HG03469 (cell line): ENCODE data around the gene ZNF195.
"Not testable (repeated sequence)": the region's sequence is repeated elsewhere in the genome, so short reads cannot be mapped to it uniquely, and the experiment has no call there.

Experiments used
- ATAC-seq: cut with Tn5 transposase; IDR thresholded peaks from one replicate; pipeline ENCODE4 v1.9.1; 2021; ENCODE audit warnings: mild to moderate bottlenecking, moderate library complexity, moderate number of reproducible peaks; ENCODE audit not compliant: unreplicated experiment

The ZNF195 gene

GRCh38 chr11:3356858-3357257 is 22.1 kb downstream of the ZNF195 start:
- no peak for ATAC-seq

- ATAC-seq, result no peak
Measured at GRCh38 chr11:3353066-3353465, 25.9 kb downstream of the ZNF195 start.

- ATAC-seq, result no peak
Measured at GRCh38 chr11:3347127-3347526, 31.8 kb downstream of the ZNF195 start.

- ATAC-seq, result no peak
Measured at GRCh38 chr11:3346587-3346986, 32.4 kb downstream of the ZNF195 start.

DNA sequence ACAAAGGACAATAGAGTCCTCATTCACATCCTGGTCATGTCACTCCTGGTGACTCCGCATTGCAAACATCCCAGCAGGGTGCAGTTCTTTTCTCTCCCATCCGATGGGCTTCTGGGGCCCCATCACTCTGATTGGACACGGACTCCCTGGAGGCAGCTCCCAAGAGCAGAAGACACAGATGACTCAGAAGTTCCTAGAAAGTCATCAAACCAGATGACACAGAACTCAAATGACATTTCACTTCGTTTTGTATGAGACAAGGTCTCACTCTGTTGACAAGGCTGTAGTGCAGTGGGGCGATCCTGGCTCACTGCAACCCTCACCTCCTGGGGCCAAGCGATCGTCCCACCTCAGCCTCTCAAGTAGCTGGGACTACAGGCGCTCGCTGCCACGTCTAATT is 33.2 kb downstream of the ZNF195 start:
- ATAC-seq, result no peak

DNA sequence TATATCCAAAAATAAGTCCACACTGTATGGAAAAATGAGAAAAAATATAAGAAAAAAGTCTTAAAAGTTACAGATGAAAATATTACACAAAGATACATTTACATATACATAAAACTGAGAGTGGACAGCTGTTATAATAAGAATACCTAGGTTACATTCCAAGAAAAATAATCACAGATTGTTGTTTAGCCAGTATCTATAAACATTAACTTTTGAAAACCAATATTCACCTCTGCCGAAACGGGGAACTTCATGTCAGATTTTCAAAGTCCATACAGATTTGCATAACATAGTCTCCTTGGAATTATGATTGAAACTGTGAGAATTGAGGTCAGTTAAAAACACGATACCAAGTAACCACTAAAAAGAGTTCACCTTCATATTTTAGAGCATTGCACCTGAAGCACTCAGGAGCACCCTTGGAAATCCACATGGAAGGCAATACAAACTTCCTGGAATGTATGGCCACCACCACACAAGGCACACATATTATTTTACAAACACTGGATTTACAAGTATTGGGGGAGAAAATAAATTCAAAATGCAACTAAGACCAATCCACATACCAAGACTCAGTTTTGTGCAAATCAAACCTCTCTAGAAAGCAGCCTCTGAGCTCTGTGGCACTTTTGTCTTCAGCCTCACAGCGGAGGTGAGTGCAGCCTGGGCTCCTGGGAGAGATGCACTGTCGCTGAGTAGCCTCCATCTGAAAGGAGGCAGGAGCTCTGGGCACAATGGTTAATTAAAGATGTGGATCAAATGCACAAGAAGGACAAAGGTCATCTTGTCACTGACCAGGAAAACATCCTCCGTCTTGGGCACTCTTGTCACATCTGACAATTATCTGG is 34.4 kb downstream of the ZNF195 start:
- ATAC-seq, result no peak

DNA sequence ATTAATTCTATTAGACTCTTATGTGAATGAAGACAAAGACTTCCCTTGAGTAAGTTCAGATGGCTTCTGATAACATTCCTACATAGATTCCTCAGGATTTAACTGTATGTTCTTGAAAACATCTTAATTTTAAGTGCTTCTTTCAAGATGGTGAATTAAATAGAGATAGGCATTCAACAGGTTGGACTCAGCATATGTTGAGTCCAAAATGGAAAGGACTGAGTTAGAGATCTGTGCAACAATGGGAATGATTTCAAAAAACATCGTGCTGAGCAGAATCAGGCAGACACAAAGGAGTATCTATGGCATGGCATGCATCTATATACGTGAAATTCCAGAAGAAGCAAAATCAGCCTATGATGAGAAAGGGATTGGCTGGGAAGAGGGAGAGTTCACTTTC is 36.2 kb downstream of the ZNF195 start:
- ATAC-seq, result no peak

- no peak for ATAC-seq
Measured at GRCh38 chr11:3341298-3341697, 37.6 kb downstream of the ZNF195 start.

GRCh38 chr11:3340025-3340424 is 38.9 kb downstream of the ZNF195 start:
- ATAC-seq, result no peak

DNA sequence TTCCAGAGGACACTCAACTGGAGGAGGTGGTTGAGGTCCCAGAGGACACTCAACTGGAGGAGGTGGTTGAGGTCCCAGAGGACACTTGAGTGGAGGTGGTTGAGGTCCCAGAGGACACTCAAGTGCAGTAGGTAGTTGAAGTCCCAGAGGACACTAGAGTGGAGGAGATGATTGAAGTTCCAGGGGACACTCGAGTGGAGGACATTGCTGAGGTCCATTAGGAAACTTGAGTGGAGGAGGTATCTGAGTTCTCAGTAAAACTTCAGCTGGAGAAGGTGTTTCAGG is 39.7 kb downstream of the ZNF195 start:
- no peak for ATAC-seq

DNA sequence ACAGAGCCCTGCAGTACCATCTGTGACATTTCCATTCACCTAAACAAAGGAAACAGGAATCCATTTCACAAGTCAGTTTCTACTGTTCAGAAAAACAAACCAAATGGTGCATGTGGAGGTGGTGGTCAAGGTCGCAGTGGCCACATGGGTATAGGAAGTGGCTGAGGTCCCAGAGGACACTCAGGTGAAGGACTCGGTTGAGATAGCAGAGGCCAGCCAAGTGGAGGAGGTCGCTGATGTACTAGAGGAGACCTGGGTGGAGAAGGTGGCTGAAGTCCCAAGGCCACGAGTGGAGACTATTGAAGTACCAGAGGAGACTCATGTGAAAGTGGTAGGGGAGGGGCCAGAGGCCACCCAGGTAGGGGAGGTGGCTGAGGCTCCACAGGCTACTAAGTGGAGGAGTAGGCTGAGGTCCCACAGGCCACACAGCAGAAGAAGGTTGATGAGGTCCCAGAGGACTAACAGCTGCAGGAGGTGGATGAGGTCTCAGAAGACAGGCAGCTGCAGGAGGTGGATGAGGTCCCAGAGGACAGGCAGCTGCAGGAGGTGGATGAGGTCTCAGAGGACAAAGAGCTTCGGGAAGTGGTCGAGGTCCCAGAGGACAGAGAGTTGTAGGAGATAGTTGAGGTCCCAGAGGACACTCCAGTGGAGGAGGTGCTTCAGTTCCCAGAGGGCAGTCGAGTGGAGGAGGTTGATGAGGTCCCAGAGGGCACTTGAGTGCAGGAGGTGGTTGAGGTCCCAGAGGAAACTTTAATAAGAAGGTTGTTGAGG is 40.2 kb downstream of the ZNF195 start:
- no peak for ATAC-seq

GRCh38 chr11:3336420-3336819 is 42.5 kb downstream of the ZNF195 start:
- ATAC-seq, result not testable (repeated sequence)

DNA sequence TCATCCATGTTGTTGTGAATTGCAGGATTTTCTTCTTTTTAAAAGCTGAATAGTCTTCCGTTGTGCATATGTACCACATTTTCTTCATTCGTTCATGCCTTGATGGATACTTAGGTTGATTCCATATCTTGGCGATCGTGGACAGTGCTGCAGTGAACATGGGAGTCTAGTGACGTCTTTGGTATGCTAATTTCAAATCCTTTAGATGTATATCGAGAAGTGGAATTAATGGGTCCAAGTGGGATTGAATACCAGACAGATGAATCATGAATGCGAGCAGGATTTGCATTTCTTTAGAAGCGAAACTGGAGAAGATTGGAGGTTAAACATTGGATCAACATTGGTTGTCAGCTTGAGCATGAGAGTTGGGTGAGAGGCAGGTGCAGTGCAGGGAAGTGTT is 45.8 kb downstream of the ZNF195 start:
- not testable (repeated sequence) for ATAC-seq

DNA sequence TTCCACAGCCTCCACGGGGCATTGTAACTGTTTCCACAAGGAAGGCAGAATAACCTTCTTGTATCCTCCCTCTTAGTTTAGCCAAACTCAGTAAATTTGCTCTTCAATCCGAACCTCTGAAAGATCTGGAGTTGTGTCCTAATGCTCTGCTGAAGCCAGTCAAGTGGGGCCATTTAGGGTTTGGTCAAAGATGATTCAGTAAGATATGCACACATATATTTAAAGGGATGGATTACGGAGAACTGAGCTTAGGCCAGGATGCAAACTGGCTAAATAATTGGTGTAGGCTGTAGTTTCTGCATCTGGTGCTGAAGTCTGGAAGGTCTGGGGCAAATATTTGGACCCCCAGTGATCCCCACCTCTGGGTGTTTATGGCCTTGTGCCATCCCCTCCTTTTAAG is 47.9 kb downstream of the ZNF195 start:
- not testable (repeated sequence) for ATAC-seq

GRCh38 chr11:3330064-3330463 is 48.9 kb downstream of the ZNF195 start:
- not testable (repeated sequence) for ATAC-seq

GRCh38 chr11:3328503-3328902 is 50.4 kb downstream of the ZNF195 start:
- ATAC-seq, result not testable (repeated sequence)

- not testable (repeated sequence) for ATAC-seq
Measured at GRCh38 chr11:3326450-3326849, 52.5 kb downstream of the ZNF195 start.

DNA sequence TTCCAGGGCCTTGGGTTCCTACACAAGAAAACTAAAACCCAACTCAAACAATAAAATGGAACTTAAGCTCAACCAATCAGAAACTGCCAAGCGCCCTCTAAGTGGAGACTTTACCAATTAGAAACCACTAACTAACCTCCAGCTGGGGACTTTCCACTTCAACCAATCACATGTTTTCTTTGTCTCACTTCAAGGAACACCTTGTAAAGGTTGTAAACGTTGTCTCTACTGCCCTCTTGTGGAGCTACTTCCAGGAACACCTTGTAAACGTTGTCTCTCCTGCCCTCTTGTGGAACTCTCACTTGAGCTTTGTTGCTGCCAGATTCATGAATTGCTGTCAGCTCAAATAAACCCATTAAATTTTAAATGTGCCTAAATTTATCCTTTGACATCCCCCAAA is 54.2 kb downstream of the ZNF195 start:
- ATAC-seq, result not testable (repeated sequence)
